ENCODE results near the gene SENP6.

DNA sequence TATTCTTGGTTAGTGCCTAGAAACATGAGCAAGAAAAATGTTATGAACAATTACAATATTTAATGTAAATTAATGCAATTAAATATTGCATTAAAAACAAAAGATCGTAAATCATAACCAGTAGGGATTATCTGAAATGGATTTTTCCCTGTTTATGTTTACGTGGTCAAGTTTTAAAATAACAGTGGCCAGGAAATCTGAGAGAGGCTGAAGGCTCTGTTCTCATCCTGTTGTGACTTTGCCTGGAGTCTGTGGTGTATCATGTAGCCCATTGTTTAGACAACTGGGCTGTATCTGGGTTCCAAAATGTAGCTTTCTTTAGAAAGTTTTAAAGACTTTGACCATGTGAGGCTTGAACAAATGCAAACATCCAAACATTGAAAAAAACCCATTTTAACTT, 149.8 kb downstream of the SENP6 start:
- TF ChIP-seq POLR2A (IDR thresholded peaks at IDR 0.05) = no peak
- TF ChIP-seq, protein P1, sequence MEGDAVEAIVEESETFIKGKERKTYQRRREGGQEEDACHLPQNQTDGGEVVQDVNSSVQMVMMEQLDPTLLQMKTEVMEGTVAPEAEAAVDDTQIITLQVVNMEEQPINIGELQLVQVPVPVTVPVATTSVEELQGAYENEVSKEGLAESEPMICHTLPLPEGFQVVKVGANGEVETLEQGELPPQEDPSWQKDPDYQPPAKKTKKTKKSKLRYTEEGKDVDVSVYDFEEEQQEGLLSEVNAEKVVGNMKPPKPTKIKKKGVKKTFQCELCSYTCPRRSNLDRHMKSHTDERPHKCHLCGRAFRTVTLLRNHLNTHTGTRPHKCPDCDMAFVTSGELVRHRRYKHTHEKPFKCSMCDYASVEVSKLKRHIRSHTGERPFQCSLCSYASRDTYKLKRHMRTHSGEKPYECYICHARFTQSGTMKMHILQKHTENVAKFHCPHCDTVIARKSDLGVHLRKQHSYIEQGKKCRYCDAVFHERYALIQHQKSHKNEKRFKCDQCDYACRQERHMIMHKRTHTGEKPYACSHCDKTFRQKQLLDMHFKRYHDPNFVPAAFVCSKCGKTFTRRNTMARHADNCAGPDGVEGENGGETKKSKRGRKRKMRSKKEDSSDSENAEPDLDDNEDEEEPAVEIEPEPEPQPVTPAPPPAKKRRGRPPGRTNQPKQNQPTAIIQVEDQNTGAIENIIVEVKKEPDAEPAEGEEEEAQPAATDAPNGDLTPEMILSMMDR (IDR thresholded peaks at IDR 0.05) = no peak
- TF ChIP-seq POLR2AphosphoS5 (IDR thresholded peaks at IDR 0.05) = no peak

Measured in prostate gland (tissue), 2 donors.